HEK293T (cell line): ENCODE results near the gene SLCO3A1.

Source experiments
- ARNT ChIP-seq: fragments of 450-650 bp; IDR thresholded peaks from 2 replicates; pipeline ENCODE4 v1.6.1; 2017; ENCODE audit warnings: mild to moderate bottlenecking
- FOXA1 ChIP-seq: fragments of 450-650 bp; IDR thresholded peaks from 2 replicates; pipeline ENCODE4 v1.6.1; 2016; ENCODE audit warnings: mild to moderate bottlenecking
- FOXM1 ChIP-seq: fragments of 450-650 bp; IDR thresholded peaks from 2 replicates; pipeline ENCODE4 v1.6.1; 2017; ENCODE audit warnings: mild to moderate bottlenecking, borderline replicate concordance
- LEF1 ChIP-seq: fragments of 450-650 bp; IDR thresholded peaks from 2 replicates; pipeline ENCODE4 v1.6.1; 2017; ENCODE audit warnings: mild to moderate bottlenecking, borderline replicate concordance
- PKNOX1 ChIP-seq: fragments of 450-650 bp; IDR thresholded peaks from 2 replicates; pipeline ENCODE4 v1.6.1; 2016
- SP1 ChIP-seq: fragments of 450-650 bp; IDR thresholded peaks from 2 replicates; pipeline ENCODE4 v1.6.1; 2017
- TARDBP ChIP-seq: fragments of 450-650 bp; IDR thresholded peaks from 2 replicates; pipeline ENCODE4 v1.6.1; 2016
- ZNF384 ChIP-seq: fragments of 450-650 bp; IDR thresholded peaks from 2 replicates; pipeline ENCODE4 v1.6.1; 2016

DNA sequence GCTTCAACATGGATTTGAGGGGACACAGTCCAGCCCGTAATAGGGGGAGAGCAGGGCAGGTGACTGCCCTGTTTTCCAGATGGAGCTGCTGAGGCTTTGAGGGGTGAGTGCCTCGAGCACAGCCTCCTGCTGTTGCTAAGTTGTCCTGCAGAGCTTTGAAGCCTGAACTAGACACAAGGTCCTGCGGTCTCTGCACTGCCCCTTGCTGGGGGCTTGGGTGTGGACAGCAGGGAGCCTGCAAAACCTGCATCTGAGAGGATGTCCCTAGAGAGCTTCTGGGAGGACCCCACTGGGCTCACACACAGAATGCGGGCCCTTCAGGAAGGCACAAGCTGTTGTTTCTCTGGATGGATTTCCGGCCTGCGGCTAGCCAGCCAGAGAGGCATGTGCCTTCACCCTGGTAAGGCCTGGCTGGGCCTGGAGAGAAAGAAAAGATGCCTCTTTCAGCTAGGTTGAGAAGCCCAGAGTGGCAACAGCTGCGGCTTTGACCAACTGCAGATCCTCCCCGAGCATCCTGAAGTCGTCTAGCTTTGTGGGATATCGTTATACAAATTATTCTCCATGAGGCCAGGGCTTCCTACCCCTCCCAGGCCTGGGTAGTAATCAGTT lies 226.2 kb downstream of the SLCO3A1 start:
- no peak for TF ChIP-seq ARNT
- no peak for TF ChIP-seq PKNOX1
- TF ChIP-seq SP1, result no peak
- no peak for TF ChIP-seq ZNF384
- TF ChIP-seq LEF1, result no peak
- TF ChIP-seq TARDBP, result no peak
- no peak for TF ChIP-seq FOXM1
- TF ChIP-seq FOXA1, result no peak
